IPS-15b (cell line): ENCODE measurements around the gene GAMT.

Source experiments
- H3K27me3 ChIP-seq: one replicate; pipeline ENCODE4 v1.6.1; 2013; ENCODE audit warnings: low read length; ENCODE audit not compliant: control insufficient read depth, insufficient read depth
- H3K36me3 ChIP-seq: one replicate; pipeline ENCODE4 v1.6.1; 2013; ENCODE audit warnings: low read length; ENCODE audit not compliant: control insufficient read depth, insufficient read depth
- H3K4me1 ChIP-seq: one replicate; pipeline ENCODE4 v1.6.1; 2013; ENCODE audit warnings: mild to moderate bottlenecking, low read length; ENCODE audit not compliant: control insufficient read depth, insufficient read depth
- H3K4me3 ChIP-seq: one replicate; pipeline ENCODE4 v1.5.1; 2013; ENCODE audit warnings: low read depth, low read length
- H3K9ac ChIP-seq: one replicate; pipeline ENCODE4 v1.6.1; 2013; ENCODE audit warnings: low read depth, mild to moderate bottlenecking, low read length
- H3K9me3 ChIP-seq: one replicate; pipeline ENCODE4 v1.6.1; 2013; ENCODE audit warnings: mild to moderate bottlenecking, low read length; ENCODE audit not compliant: control insufficient read depth, insufficient read depth

GAMT gene

GRCh38 chr19:1373042-1373533 lies 28.3 kb downstream of the GAMT start:
- no peak overlapping the region for H3K9ac ChIP-seq
- peaks cover 58% of the 10 kb centered on the region for H3K36me3 ChIP-seq
- H3K9me3 ChIP-seq, result no peaks in the 10 kb centered on the region
- no peaks in the 10 kb centered on the region for H3K4me1 ChIP-seq
- H3K27me3 ChIP-seq, result no peaks in the 10 kb centered on the region
- no peak overlapping the region for H3K4me3 ChIP-seq

- H3K27me3 ChIP-seq, result no peaks in the 10 kb centered on the region
- H3K4me3 ChIP-seq, result no peak overlapping the region
- peaks cover 64% of the 10 kb centered on the region for H3K36me3 ChIP-seq
- H3K4me1 ChIP-seq, result no peaks in the 10 kb centered on the region
- H3K9ac ChIP-seq, result no peak overlapping the region
- no peaks in the 10 kb centered on the region for H3K9me3 ChIP-seq
Measured at GRCh38 chr19:1370579-1371361, 30.6 kb downstream of the GAMT start.

DNA sequence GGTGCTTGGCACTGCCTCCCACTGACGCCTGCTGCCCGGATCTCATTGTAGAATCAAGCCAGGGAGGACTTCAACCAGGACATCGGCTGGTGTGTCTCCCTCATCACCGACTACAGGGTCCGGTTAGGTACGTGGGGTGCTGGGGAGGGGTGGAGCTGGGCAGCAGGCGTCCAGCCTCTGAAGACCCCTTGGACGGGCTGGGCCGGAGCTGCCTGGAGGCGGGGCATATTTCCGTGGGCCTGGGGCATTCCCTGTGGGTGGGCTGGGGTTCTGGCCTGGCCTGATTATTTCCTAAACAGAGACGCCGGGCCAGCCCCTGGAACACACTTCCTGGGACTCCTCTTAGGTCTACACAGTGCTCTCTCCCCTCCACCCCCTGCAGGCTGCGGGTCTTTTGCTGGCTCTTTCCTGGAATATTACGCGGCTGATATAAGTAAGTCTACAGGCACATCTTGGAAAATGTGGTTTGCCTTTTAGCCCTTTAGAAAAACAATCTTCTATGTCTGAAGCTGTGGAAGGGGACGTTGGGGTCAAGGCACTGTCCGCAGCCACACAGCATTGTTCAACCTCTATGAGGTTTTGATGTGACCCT lies 32.0 kb downstream of the GAMT start:
- no peak overlapping the region for H3K9ac ChIP-seq
- no peaks in the 10 kb centered on the region for H3K27me3 ChIP-seq
- H3K4me3 ChIP-seq, result no peak overlapping the region
- no peaks in the 10 kb centered on the region for H3K4me1 ChIP-seq
- peaks cover 69% of the 10 kb centered on the region for H3K36me3 ChIP-seq
- no peaks in the 10 kb centered on the region for H3K9me3 ChIP-seq

- Histone ChIP-seq H3K4me1 (no peaks in the 10 kb centered on the region), H3K9me3 (no peaks in the 10 kb centered on the region), H3K4me3 (no peak overlapping the region), H3K27me3 (no peaks in the 10 kb centered on the region), H3K36me3 (peaks cover 68% of the 10 kb centered on the region), H3K9ac (no peak overlapping the region)
Measured at GRCh38 chr19:1366899-1367870, 34.2 kb downstream of the GAMT start.

GRCh38 chr19:1366296-1366695 lies 35.0 kb downstream of the GAMT start:
- H3K9ac ChIP-seq, result no peak overlapping the region
- no peak overlapping the region for H3K4me3 ChIP-seq
- H3K4me1 ChIP-seq, result no peaks in the 10 kb centered on the region
- H3K27me3 ChIP-seq, result no peaks in the 10 kb centered on the region
- H3K9me3 ChIP-seq, result no peaks in the 10 kb centered on the region
- peaks cover 72% of the 10 kb centered on the region for H3K36me3 ChIP-seq

GRCh38 chr19:1365319-1366269 lies 35.7 kb downstream of the GAMT start:
- Histone ChIP-seq H3K9me3 (no peaks in the 10 kb centered on the region), H3K9ac (peak overlapping the region; percentile 1), H3K36me3 (peaks cover 66% of the 10 kb centered on the region), H3K27me3 (no peaks in the 10 kb centered on the region), H3K4me1 (no peaks in the 10 kb centered on the region), H3K4me3 (no peak overlapping the region)

- Histone ChIP-seq H3K9ac (no peak overlapping the region), H3K4me3 (no peak overlapping the region), H3K27me3 (no peaks in the 10 kb centered on the region), H3K36me3 (peaks cover 64% of the 10 kb centered on the region), H3K4me1 (no peaks in the 10 kb centered on the region), H3K9me3 (no peaks in the 10 kb centered on the region)
Measured at GRCh38 chr19:1364070-1364704, 37.2 kb downstream of the GAMT start.

DNA sequence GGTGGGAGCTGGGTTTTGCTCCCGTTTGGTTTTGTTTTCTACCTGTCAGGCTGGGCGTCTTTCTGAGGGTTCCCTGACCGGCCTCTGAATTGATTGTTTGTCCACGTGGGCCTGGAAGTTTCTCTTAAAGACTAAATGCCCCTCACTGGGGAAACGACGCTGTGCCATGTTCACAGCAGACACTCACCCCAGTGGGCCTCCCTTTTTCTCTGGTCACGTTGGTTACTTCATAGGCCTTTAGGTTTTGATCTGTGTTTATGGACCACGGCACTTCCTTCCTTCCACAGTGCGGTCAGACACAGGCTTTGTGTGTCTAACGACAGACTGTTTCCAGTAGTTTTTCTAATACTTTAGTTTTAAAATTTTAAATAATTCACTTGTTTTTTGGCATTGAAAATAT lies 37.7 kb downstream of the GAMT start:
- Histone ChIP-seq H3K27me3 (no peaks in the 10 kb centered on the region), H3K9me3 (no peaks in the 10 kb centered on the region), H3K9ac (no peak overlapping the region), H3K36me3 (peaks cover 64% of the 10 kb centered on the region), H3K4me1 (no peaks in the 10 kb centered on the region), H3K4me3 (no peak overlapping the region)

- Histone ChIP-seq H3K9me3 (no peaks in the 10 kb centered on the region), H3K27me3 (no peaks in the 10 kb centered on the region), H3K36me3 (peaks cover 60% of the 10 kb centered on the region), H3K4me3 (no peak overlapping the region), H3K9ac (no peak overlapping the region), H3K4me1 (peaks cover 5% of the 10 kb centered on the region)
Measured at GRCh38 chr19:1362387-1363257, 38.7 kb downstream of the GAMT start.
